Choroid plexus epithelial cell (primary cell): ENCODE measurements around the gene CD300A.

Experiments used
- DNase-seq: peaks from one replicate; pipeline ENCODE4 v3.0.0-alpha.2; 2010; ENCODE audit warnings: low read depth
- H3K4me3 ChIP-seq: 2 replicates; pipeline ENCODE4 v1.5.1; 2011; ENCODE audit warnings: low read depth, mild to moderate bottlenecking, control low read depth, low read length, moderate library complexity
- CTCF ChIP-seq: conservative IDR thresholded peaks from 2 replicates; pipeline ENCODE4 v1.5.1; 2011; ENCODE audit warnings: low read depth, mild to moderate bottlenecking, control low read depth, inconsistent platforms, low read length, moderate library complexity

CD300A gene

DNA sequence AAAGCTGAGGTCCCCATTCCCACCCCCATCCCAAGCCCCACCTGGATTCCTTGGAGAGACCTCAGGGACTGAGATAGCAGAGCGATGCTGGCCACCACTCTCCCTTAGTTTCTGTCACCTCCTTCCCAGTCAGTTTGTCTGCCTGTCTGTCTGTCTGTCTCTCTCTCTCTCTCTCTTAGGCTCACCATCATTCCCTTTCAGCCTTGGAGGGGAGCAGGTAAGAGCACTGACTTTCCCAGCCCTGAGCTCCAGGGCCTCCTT lies 59.0 kb downstream of the CD300A start:
- DNase-seq = no peak
- no peak overlapping the region for H3K4me3 ChIP-seq

GRCh38 chr17:74525781-74526288 lies 59.4 kb downstream of the CD300A start:
- TF ChIP-seq CTCF = no peak

More for the DNA sequence above, 59.0 kb downstream of the CD300A start:
- TF ChIP-seq CTCF = no peak

GRCh38 chr17:74526681-74527080 lies 60.2 kb downstream of the CD300A start:
- H3K4me3 ChIP-seq = no peak overlapping the region
- no peak for DNase-seq
- TF ChIP-seq CTCF = no peak

More at GRCh38 chr17:74525781-74526288, 59.4 kb downstream of the CD300A start:
- no peak overlapping the region for H3K4me3 ChIP-seq
- no peak for DNase-seq

DNA sequence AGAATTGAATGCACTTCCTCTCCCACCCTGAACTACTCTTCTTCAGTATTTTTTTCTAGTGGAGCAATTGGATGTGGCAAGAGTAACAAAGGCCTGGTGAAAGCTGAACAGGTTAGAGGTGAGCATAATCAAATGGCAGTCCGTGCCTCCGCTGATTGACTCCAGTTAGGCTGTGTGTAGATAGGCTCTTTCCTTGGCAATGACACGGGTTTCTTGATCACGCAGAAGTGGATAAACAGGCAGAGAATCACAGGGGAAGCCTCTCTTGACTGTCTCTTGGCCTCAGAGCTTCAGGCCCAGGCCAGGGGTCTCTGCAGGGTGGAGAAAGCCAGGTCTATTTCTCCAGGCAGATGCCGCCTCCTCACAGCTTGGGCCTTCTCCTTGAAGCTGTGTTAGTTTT lies 60.6 kb downstream of the CD300A start:
- no peak for TF ChIP-seq CTCF
- no peak overlapping the region for H3K4me3 ChIP-seq
- no peak for DNase-seq

- no peak overlapping the region for H3K4me3 ChIP-seq
- DNase-seq = no peak
- no peak for TF ChIP-seq CTCF
Observed at GRCh38 chr17:74527756-74528155, 61.3 kb downstream of the CD300A start.

GRCh38 chr17:74528491-74529199 lies 62.2 kb downstream of the CD300A start:
- no peak for DNase-seq
- H3K4me3 ChIP-seq = no peak overlapping the region
- TF ChIP-seq CTCF = no peak

DNA sequence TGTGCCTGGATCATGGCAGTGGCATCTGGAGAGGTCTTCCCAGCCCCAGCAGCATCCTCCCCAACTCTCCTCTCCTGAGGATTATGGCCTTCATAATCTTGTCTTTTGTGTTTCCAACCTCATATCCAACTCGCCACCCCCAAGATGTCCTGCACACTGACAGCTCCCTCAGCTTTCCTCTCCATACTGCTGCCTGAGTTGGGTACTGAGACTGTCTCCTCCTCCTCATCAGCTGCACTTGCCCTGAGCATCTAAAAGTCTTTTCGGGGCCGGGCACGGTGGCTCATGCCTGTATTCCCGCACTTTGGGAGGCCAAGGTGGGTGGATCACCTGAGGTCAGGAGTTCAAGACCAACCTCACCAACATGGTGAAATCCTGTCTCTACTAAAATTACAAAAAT lies 62.8 kb downstream of the CD300A start:
- H3K4me3 ChIP-seq = no peak overlapping the region
- no peak for TF ChIP-seq CTCF
- DNase-seq = no peak
